Adipocyte (in vitro differentiated cells): ENCODE measurements around the gene ATP11C.
A peak's percentile ranks its signal among the peaks of the same experiment; 100 is the strongest.

Experiments
- DNase-seq: peaks from one replicate; pipeline ENCODE4 v3.0.0-alpha.2; 2015; ENCODE audit warnings: low read depth
- H3K27me3 ChIP-seq: replicated peaks from 2 replicates; pipeline ENCODE4 v1.7.0; 2013; ENCODE audit warnings: mild to moderate bottlenecking, low read length, moderate library complexity; ENCODE audit not compliant: control insufficient read depth, insufficient read depth
- H3K36me3 ChIP-seq: 2 replicates; pipeline ENCODE4 v1.7.0; 2013; ENCODE audit warnings: low read length, mild to moderate bottlenecking, moderate library complexity; ENCODE audit not compliant: control insufficient read depth, insufficient read depth, severe bottlenecking
- H3K4me1 ChIP-seq: 2 replicates; pipeline ENCODE4 v1.7.0; 2013; ENCODE audit warnings: mild to moderate bottlenecking, low read length, moderate library complexity; ENCODE audit not compliant: control insufficient read depth, insufficient read depth
- H3K4me3 ChIP-seq: 2 replicates; pipeline ENCODE4 v1.7.0; 2013; ENCODE audit warnings: mild to moderate bottlenecking, low read length, moderate library complexity
- H3K9ac ChIP-seq: 2 replicates; pipeline ENCODE4 v1.7.0; 2013; ENCODE audit warnings: mild to moderate bottlenecking, low read length, moderate library complexity
- H3K9me3 ChIP-seq: 2 replicates; pipeline ENCODE4 v1.7.0; 2013; ENCODE audit warnings: mild to moderate bottlenecking, low read length, moderate library complexity; ENCODE audit not compliant: control insufficient read depth

The ATP11C gene

DNA sequence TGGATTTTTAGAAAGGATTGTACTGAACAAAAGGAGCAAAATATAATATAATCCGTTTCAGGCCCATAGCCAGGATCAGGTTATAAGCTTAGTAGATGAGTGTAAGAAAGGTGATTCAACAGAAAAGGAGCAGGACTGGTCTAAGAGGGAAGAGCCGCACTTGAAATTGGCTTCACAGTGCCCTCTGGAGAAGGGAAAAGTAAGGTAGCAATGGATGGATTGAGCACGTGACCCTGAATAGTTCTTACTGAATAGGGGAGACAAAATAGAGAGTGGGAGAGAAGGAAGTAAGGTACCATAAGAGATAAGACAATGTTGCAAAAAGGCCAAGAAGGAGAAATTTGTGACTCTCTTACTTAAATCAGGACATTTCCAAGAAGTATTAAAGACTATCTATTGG lies 16.9 kb upstream of the ATP11C start:
- Histone ChIP-seq H3K4me1 (no peaks in the 10 kb centered on the region), H3K4me3 (no peak overlapping the region), H3K36me3 (no peaks in the 10 kb centered on the region), H3K9me3 (no peaks in the 10 kb centered on the region), H3K27me3 (no peaks in the 10 kb centered on the region), H3K9ac (no peak overlapping the region)
- DNase-seq = no peak

DNA sequence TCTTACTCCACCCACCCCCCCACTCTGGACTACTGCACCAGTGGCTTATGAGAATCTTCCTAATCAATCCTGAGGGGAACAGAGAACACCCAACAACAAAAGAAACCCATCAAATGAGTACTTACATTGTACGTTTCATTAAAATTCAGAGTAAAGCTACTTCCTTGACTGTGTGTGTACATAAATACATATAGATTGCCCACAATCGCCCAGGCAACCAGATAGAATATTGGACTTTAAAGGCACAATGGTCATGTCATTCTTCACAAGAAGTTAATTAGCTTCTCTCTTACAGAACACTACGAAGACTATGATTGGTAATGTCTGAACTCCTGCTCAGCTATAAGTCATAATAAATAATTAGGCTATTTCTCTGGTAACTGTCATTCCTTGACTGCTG lies 12.2 kb upstream of the ATP11C start:
- no peak for DNase-seq
- Histone ChIP-seq H3K27me3 (peaks cover 7% of the 10 kb centered on the region), H3K9me3 (no peaks in the 10 kb centered on the region), H3K4me3 (no peak overlapping the region), H3K9ac (no peak overlapping the region), H3K4me1 (no peaks in the 10 kb centered on the region), H3K36me3 (no peaks in the 10 kb centered on the region)

DNA sequence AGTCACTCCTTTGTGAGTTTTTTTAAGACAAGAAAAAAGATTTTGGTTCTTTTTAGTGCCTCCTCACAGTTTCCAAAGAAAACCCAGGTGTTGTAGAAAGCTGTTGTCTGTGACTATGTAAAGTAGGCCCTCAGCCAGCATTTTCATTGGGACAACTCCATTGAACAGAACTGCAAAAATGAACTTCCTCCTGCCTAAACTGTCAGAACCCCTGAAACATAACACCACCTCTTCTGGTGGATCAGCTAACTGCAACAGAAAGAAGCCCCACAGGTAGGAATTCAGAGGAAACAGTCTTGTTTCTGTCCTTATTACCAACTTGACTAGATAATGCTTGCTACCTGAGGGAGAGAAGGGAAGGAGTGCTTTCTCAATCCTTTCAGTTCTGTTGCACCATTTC lies 3.4 kb upstream of the ATP11C start:
- no peak overlapping the region for H3K4me3 ChIP-seq
- H3K4me1 ChIP-seq = no peaks in the 10 kb centered on the region
- H3K9me3 ChIP-seq = no peaks in the 10 kb centered on the region
- H3K9ac ChIP-seq = no peak overlapping the region
- H3K27me3 ChIP-seq = no peaks in the 10 kb centered on the region
- no peaks in the 10 kb centered on the region for H3K36me3 ChIP-seq
- no peak for DNase-seq

DNA sequence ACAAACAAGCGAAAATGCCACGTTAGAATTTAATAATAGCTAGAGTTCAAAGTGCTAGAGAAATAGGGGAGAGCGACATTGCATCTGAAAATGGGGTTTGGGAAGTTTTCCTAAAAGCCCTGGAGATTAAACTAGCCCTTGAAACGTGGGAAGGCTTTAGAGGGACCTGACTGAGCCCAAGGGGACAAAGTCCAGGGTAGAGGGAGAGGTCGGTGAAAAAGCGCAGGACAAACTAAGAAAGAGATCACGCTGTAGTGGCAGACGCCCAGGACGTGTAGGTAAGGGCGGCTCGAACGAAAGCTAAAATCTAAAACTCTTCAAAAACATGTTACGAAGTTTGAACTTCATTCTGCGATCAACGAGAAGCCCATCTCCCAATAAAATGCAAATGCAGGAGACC lies 1.1 kb upstream of the ATP11C start:
- no peak for DNase-seq
- Histone ChIP-seq H3K4me1 (no peaks in the 10 kb centered on the region), H3K9me3 (no peaks in the 10 kb centered on the region), H3K9ac (peak overlapping the region; percentile 88), H3K4me3 (peak overlapping the region; percentile 79), H3K27me3 (no peaks in the 10 kb centered on the region), H3K36me3 (no peaks in the 10 kb centered on the region)

DNA sequence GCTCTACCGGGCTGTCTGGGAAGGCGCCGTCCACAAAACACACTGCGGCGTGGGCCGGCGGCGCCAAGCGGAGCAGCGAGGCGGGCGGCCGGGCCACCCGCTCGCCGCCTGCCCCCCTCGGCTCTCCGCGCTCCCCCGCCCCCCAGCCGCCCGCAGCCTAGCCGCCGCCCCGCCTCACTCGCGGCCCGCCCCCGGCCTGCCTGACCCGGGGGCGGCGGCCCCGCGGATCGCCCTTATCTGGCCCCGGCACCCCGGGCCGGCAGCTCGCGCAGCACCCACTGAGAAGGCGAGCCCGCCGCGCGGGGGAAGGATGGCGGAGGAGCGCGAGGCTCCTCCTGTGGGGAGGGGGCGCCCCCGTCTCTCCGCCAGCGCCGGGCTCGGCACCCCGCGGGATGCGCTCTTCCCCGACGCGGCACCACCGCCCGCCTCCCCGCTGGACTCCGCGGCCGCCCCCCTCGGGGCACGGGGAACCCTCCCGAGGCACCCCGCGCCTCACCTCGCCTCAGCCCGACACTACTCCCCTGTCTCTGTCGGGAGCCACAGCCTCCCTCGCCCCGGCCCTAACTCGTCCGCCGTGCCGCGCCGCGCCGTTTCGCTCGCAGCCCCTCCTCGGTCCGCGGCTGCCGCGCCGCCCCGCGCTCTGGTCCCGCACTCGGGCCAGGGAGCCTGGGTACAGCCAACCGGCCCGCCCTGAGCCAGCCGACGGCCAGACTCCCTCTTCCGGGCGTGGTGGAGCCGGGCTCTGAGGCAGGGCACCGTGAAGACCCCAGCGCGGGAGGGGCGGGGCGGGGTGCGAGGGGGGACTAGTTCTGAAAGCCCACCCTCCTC lies 566 bp downstream of the ATP11C start:
- peak; percentile 71 for DNase-seq
- H3K4me1 ChIP-seq = no peaks in the 10 kb centered on the region
- H3K36me3 ChIP-seq = no peaks in the 10 kb centered on the region
- H3K27me3 ChIP-seq = no peaks in the 10 kb centered on the region
- no peaks in the 10 kb centered on the region for H3K9me3 ChIP-seq
- H3K4me3 ChIP-seq = peak overlapping the region; percentile 84
- H3K9ac ChIP-seq = peak overlapping the region; percentile 87

DNA sequence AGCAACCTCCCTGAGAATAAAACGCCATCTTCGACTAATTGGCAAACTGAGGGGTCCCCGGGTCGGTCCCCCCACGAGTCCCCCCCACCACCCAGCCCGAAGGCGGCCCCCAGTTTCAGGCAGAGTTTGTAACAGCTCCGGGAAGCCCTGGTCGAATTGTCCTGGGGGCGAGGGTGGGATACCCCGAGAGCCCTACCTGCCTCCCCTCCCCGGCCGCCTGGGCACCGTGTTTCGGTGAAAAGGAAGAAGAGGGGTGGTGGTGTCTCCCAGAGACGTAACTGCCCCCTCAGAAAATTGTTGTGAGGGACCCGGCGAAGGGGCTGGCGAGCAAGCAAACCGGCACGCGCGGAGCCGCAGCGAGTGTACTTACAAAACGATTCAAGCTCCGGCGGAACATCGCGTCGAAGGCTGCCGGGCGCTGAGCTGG lies 1.2 kb downstream of the ATP11C start:
- peak overlapping the region; percentile 84 for H3K4me3 ChIP-seq
- H3K9ac ChIP-seq = peak overlapping the region; percentile 85
- H3K27me3 ChIP-seq = no peaks in the 10 kb centered on the region
- no peaks in the 10 kb centered on the region for H3K4me1 ChIP-seq
- no peaks in the 10 kb centered on the region for H3K36me3 ChIP-seq
- no peaks in the 10 kb centered on the region for H3K9me3 ChIP-seq
- DNase-seq = no peak

DNA sequence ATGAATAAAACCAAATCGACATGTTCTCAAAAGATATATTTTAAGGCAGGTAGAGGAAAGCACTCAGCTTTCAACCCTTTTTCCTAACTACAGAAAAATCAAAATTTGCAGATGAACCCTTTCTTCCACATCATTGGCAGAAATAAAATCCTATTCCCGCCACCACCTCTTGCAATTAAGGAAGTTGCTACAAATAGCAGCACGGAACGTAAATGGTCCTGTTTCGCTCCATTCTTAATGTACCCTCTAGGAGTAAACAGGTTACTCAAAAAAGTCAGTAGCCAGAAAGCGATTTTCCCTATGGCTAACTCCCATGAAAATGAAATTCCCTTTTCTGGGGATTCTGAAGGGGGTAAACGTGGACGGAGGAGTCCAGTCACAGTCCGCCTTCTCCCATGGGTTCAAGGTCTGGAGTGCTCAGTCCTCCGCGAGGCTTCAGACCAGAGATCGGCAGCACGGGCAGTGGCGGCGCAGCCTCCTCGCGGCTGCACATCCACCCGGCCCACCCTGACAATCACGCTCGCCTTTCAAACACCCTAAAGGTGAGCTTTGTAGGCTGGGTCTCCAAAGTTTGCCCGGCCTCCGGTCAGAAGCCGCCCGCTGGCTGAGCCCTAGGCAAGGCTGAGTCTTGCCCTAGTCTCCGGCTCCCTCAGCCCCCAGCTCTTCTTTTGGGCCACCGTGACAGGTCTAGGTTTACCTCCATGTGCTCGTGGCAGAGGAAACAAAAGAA lies 1.8 kb downstream of the ATP11C start:
- peak; percentile 36 for DNase-seq
- Histone ChIP-seq H3K9ac (peak overlapping the region; percentile 85), H3K36me3 (no peaks in the 10 kb centered on the region), H3K4me1 (no peaks in the 10 kb centered on the region), H3K27me3 (no peaks in the 10 kb centered on the region), H3K9me3 (no peaks in the 10 kb centered on the region), H3K4me3 (peak overlapping the region; percentile 84)

DNA sequence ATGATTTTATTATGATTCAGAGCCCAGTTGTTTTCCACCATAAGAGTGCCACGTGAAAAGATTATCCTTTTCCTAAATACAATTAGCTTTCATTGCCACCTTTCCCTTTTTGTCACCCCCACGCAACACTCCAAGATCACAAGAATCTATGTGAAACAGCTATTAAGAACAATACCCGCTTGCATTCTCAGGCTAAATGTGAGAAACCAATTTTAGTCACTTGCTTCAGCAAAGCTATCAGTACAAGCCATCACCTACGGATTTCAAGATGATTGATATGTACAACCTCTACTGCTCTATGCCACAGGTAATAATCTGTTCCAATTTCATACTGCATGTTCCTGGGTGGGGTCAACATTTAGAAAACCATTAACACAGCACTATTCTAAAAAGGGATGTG lies 2.5 kb downstream of the ATP11C start:
- H3K4me3 ChIP-seq = peak overlapping the region; percentile 84
- no peaks in the 10 kb centered on the region for H3K36me3 ChIP-seq
- no peak overlapping the region for H3K9ac ChIP-seq
- H3K4me1 ChIP-seq = no peaks in the 10 kb centered on the region
- no peak for DNase-seq
- no peaks in the 10 kb centered on the region for H3K9me3 ChIP-seq
- H3K27me3 ChIP-seq = no peaks in the 10 kb centered on the region

DNA sequence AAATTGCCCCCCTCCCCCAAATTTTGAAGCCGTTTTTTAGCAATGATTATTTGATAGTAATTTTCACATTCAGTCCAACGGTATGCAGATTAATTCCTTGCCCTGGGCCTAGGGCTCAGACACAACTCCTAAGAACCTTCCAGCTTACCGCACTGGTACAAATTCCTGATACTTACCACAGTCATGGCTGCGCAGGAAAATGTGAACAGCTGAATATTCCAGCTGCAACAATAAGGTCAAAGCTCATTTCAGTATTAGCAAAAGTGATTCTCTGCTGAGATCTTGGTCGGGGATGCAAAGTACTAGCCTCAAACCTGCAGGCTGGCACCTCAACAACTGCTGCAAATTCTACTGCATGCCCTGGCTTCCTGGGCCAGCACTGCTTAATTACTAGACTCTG lies 3.0 kb downstream of the ATP11C start:
- H3K4me3 ChIP-seq = peak overlapping the region; percentile 11
- H3K27me3 ChIP-seq = no peaks in the 10 kb centered on the region
- no peaks in the 10 kb centered on the region for H3K4me1 ChIP-seq
- no peaks in the 10 kb centered on the region for H3K36me3 ChIP-seq
- DNase-seq = no peak
- H3K9ac ChIP-seq = no peak overlapping the region
- H3K9me3 ChIP-seq = no peaks in the 10 kb centered on the region

DNA sequence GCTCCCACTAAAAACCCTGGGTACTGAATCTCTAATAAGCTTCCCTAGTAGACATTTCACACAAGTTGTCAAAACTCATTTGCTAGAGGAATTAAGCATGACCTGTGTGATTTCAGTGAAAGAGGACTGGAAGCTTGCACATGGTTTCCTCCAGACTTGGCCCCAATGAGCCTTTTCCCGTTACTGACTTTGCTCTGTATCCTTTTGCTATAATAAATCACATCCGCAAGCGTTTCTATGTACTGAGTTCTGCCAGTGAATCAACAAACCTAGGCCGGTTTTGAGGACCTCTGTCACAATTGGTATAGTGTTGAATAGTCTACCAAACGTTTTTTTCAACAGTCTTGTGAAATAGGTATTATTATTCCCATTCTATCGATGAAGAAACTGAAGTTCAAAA lies 8.2 kb downstream of the ATP11C start:
- no peak overlapping the region for H3K9ac ChIP-seq
- H3K4me3 ChIP-seq = no peak overlapping the region
- no peaks in the 10 kb centered on the region for H3K9me3 ChIP-seq
- peaks cover 3% of the 10 kb centered on the region for H3K27me3 ChIP-seq
- no peaks in the 10 kb centered on the region for H3K36me3 ChIP-seq
- DNase-seq = no peak
- H3K4me1 ChIP-seq = peaks cover 6% of the 10 kb centered on the region

DNA sequence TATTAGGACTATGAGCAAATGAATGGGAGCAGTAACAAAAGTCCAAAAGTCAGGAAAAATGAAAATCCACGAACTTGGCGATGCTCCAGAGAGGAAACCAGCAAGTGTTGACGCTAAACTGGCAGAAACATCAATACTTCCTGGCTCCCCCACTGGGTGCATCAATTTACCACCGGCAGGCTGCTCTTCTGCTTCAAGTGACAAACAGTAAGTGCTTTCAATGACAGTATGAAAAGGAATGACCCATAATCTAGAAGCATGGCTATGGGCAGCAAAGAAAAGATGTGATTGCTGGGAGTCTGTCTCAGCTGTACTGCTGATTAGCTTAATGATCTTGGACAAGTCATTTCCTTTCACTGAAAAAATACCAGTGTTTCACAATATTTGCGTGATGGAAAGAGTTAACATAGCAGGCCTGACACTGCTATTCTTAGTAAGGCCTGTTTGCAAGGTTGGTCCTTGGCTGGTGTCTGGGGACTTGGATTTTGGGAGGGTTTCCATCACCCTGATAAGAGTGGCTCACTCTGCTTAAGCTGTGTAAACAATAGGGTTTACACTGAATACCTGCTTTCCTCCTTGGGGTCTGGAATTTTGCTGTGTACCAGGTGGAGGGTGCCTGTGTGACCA lies 8.7 kb downstream of the ATP11C start:
- DNase-seq = no peak
- Histone ChIP-seq H3K36me3 (no peaks in the 10 kb centered on the region), H3K9ac (no peak overlapping the region), H3K27me3 (peaks cover 3% of the 10 kb centered on the region), H3K9me3 (no peaks in the 10 kb centered on the region), H3K4me3 (no peak overlapping the region), H3K4me1 (peaks cover 6% of the 10 kb centered on the region)
